GM21737 (cell line): ENCODE measurements around the gene GJB3.
"Not testable (repeated sequence)": the region's sequence is repeated elsewhere in the genome, so short reads cannot be mapped to it uniquely, and the experiment has no call there.

ENCODE experiments used
- ATAC-seq: cut with Tn5 transposase; IDR thresholded peaks from one replicate; pipeline ENCODE4 v1.9.1; 2021; ENCODE audit warnings: mild to moderate bottlenecking, moderate library complexity; ENCODE audit not compliant: unreplicated experiment

The GJB3 gene

DNA sequence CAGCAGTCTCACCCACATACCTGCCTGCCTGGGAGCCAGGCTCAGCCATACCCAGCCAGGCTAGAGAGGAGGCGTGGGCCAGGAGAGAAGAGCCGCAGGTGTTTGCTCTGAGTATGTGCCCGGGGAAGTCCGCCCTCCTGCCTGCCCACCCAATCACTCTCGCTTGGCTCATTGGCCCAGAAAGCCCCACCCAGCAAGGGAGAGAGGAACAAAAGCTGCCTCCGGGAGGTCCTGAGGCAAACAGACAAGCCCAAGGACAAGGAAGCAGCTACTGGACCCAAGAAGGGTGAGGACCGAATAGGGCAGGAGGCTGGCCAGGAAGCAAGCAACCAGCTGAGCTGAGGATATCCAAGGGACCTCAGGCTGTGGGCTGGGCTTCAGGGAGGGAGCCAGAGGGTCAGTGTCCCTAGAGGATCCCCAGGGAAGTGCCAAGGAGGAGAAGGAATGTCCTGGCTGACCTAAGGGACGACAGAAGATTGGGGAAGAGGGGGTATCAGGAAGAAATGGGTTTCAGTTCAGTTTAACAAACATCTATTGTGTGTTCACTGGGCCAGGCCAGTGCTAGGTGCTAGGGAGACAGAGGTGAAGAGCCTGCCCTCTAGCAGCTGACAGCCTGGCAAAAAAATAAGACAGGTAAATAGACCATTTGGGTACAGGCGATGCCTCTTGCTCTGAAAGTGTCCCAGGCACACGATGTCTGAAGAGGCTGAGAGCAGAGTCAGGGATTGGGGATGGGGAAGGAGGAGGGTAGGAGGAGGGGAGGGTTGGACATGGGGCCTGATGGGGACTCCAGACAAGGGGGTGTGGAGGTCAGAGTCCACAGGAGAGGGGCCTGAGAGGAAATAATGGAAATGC, 21.3 kb upstream of the GJB3 start, which contains the start of gene GJB4:
TSS of gene GJB4 (plus strand) at position 238 of the 855 bp plus-strand sequence. CDS start 1,515 bp downstream, outside the sequence.
- ATAC-seq = no peak

DNA sequence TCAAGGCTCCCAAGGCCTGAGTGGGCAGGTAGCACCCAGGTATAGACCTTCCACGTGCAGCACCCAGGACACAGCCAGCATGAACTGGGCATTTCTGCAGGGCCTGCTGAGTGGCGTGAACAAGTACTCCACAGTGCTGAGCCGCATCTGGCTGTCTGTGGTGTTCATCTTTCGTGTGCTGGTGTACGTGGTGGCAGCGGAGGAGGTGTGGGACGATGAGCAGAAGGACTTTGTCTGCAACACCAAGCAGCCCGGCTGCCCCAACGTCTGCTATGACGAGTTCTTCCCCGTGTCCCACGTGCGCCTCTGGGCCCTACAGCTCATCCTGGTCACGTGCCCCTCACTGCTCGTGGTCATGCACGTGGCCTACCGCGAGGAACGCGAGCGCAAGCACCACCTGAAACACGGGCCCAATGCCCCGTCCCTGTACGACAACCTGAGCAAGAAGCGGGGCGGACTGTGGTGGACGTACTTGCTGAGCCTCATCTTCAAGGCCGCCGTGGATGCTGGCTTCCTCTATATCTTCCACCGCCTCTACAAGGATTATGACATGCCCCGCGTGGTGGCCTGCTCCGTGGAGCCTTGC, 19.7 kb upstream of the GJB3 start:
- ATAC-seq = no peak

DNA sequence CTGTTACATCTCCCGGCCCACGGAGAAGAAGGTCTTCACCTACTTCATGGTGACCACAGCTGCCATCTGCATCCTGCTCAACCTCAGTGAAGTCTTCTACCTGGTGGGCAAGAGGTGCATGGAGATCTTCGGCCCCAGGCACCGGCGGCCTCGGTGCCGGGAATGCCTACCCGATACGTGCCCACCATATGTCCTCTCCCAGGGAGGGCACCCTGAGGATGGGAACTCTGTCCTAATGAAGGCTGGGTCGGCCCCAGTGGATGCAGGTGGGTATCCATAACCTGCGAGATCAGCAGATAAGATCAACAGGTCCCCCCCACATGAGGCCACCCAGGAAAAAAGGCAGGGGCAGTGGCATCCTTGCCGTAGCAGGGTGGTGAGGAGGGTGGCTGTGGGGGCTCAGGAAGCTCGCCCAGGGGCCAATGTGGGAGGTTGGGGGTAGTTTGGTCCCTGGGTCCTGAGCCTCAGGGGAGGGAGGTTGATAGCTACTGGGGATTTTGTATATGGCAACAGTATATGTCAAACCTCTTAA, 19.2 kb upstream of the GJB3 start:
- no peak for ATAC-seq

DNA sequence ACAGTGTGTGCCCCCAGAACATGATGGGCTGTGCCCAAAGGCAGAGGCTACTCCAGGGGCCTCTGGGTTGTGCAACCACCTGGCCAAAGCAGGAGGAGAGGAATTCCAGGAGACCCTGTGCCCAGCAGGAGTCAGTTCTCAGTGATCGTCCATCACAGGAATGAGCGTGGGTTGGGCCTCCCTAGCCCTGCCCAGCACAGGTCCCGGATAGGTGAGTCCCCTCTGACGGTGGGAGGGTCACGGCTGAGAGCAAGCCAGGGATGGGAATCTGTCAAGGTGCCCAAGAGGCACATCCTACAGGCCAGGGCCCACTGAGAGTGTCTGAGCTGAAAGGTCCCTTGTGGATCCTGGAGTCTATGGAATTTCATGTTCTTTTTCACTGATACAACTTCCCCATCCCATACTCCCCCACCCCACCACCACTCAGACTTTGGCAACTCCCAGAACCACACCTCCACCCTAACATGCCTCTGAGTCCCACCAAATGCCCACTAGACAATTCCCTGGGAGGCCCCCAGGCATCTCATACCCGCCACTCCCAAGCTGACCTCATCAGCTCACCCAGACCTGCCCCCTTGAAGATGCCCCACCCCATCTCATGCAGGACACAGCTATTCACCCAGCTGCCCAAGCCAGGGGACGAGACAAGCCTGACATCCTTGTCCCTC, 18.4 kb upstream of the GJB3 start:
- no peak for ATAC-seq

DNA sequence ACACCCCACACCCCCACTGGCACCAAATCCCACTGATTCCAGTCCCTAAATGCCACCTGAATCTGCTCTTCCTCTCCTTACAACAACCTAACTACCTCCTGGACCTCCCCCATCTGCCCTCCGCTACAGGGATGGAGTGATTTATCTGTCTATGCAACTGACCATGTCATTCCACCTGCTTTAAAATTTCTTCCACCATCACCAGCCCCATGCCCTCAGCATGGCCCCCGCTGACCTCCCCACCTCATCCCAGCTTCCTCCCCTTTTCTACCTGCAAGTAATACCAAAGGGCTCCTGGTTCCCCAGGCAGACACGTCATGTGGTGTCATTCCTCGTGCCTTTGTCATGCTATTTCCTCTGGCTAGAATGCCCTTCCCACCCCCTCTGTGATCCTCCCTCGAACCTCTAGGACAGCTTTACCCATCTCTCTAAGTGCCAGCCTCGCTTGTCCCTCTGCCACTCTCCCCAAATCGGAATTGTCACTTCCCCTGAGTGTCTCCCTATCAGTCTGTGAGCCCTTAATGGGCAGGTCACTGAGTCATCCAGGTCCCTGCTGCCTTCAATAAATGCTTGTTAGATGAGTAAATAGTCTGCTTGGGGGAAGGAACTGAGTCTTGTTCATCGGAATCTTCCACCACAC, 17.8 kb upstream of the GJB3 start:
- no peak for ATAC-seq

DNA sequence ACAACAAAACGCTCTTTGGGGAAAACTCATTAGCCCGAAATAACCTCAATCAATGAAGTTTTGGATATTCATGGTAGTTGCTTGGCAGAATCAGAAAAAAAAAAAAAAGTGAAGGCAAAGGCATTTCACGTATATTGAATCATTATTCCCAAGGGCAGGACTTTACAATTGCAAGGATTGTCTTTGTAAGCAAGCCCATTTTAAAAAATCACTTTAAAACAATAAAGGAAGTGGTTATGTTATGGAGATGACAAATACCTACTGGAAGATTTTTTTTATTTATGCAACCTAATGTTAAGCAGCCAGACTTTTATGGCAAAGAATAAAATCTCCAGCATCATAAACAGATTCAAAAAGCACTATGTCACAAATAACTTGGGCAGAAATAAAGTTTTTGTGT, 12.2 kb upstream of the GJB3 start:
- ATAC-seq = no peak

DNA sequence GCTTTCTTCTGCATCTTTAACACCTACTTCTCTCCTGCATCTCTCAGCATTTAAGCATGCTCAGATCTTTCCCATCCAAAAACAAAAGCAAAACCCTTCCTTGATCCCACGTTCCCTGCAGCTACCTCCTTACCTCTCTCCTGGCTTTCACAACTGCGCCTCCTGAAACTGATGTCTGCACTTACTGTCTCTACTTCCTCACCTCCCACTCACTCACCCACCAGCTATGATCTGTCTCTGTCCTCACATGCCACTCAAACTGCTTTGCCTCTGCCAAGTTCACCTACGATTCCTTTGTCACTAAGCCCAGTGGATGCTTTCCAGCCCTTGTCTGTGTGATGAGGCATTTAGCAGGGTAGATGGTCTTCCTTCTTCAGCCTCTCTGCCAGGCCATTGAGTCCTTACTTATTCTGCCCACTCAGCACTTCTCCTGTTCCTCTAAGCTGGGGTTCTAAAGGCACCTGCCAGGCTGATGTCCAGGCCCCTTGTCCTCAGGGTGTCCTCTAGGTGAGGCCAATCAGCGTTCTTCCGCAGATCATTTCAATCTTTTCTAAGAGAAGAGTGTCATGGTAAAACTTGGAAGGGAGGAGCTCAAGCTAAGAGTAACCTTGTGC, 10.0 kb upstream of the GJB3 start:
- no peak for ATAC-seq

DNA sequence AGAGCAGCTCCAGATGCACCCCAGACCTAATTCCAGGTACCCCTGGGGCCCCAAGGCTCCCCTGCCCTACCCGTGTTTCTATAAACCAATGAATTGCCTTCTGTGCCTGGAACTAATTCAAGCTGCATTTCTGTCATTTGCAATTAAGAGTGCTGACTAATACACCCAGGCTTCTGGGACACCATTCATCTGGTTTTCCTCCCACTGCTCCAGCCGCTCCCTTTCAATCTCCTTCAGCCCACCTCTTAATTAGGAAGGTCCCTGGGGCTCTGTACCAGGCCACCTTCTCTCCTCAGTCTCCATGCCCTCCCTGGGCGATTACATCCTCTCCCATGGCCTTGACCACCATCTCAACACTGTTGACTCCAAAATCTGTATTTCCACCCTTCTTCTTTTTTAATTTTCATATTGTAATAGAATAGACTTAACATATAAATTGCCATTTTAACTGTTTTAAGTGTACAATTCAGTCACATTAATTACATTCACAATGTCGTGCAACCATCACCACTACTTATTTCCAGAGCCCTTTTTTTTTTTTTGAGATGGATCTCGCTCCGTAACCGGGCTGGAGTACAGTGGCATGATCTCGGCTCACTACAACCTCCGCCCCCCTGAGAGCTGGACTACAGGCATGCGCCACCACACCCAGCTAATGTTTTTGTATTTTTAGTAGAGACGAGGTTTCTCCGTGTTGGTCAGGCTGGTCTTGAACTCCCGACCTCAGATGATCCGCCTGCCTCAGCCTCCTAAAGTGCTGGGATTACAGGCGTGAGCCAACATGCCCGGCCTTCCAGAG, 9.2 kb upstream of the GJB3 start:
- ATAC-seq = no peak

DNA sequence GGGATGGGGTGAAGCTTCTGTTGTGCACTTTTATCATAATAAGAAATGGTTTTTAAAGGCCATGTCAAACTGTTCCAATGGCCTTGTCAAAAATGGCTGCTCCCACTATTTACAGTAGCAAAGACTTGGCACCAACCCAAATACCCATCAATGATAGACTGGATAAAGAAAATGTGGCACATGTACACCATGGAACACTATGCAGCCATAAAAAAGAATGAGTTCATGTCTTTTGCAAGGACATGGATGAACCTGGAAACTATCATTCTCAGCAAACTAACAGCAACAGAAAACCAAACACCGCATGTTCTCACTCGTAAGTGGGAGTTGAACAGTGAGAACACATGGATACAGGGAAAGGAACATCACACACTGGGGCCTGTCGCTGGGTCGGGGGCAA, 7.9 kb upstream of the GJB3 start:
- not testable (repeated sequence) for ATAC-seq

DNA sequence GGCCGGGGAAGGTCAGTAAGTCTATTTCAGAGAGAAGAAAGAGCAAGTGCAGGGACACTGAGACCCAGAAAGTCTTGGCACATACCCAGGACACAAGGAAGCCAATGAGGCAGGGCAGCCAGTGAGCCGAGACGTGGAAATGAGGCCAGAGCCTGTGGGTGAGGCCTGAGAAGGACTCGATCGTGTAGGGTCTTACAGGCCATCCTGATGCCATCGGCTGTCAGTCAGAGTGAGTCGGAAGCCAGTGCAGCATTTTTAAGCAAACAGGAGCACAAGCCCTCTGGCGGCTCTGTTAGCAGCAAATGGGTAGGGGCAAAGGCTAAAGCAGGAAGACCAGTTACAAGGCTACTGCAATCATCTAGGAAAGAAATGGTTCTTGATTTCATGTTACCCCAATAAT, 6.1 kb upstream of the GJB3 start:
- ATAC-seq = no peak

DNA sequence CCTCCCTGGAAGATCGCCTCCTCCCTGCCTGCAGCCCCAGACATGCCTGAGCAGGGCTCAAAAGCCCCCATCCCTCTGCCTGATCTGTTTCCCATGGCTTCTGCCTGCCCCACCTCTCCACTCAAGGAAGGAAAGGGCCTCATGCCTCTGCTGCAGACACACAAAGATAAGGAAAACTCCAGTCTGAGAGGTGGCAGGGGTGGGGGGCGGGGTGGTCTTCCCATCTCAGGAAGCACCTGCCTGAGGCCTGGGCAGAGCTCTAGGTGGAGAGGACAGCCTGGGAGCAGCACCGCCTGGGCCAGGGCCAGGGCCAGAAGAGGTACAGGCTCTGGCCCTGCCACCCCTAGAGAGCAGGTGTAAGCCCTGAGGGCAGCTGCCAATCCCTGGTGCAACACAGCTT, 4.1 kb upstream of the GJB3 start:
- no peak for ATAC-seq

DNA sequence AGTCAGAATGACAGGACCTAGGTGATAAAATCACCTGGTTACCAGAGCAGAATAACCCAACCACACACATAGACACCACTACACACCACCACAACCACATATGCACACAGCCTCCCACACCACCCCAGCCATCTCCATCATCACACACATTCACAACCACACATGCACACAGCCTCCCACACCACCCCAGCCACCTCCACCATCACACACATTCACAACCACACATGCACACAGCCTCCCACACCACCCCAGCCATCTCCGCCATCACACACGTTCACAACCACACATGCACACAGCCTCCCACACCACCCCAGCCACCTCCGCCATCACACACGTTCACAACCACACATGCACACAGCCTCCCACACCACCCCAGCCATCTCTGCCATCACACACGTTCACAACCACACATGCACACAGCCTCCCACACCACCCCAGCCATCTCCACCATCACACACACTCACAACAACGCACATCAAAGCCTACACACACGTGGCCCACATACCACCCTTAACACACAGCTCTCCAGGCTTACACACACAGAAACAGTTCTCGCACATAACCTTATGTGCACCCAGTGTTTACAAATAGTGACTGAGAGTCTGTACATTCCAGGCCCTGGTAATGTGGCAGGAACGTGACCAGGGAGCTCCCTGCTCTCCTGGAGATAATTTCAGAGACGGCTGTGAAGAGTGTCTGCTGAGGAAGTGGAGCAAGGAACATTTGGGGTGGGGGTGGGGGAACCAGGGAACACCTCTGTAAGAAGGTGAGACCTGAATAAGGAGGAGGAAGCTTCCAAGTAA, 3.3 kb upstream of the GJB3 start:
- no peak for ATAC-seq

DNA sequence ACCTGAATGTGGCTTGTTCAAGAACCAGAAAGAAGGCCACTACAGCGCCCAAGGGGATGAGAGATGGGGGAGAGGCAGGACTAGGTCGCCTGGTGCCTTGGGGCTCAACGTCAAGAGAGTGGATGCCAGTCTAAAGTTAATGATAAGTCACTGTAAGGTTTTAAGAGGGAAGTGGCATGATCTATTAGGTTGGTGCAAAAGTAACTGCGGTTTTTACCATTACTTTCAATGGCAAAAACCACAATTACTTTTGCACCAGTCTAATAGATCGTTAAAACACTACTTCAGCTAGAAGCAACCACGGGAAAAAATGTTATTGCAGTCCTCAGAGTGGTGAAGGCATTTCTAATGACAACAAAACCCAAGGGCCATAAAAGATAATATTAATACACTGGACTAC, 2.6 kb upstream of the GJB3 start:
- ATAC-seq = no peak

DNA sequence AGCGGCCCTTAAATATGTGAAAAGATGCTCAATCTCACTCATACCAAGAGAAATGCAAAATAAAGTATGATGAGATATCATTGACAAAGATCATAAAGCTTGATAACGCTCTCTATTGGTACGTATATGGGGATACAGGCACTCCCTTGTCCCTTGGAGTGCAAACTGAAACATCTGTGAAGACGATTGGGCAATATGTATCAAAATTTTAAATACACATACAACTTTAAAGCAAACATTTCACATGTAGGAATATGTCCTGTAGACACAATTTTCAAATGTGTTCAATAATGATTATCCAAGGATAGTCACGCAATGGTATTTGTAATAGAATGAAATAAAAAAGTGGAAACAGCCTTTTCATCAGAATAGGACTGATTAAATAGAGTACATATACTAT, 2.0 kb upstream of the GJB3 start:
- ATAC-seq = no peak

DNA sequence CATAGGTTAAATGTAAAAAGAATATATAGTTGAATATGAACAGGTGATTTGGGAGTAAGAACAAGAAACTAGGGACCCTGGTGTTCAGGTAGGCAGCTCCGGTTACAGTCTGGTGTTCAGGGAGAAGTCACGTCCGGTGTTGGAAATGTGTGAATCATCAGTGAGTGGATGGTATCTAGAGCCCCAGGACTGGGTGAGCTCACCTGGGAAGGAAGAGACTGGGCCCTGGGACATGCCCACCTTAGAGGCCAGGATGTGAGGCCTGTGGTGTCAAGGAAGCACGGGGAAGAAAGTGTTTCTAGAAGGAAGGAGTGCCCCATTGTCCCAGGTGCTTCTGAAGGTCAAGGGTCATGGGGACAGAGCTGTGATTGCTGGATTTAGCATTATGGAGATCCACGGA, 1.5 kb upstream of the GJB3 start:
- no peak for ATAC-seq

DNA sequence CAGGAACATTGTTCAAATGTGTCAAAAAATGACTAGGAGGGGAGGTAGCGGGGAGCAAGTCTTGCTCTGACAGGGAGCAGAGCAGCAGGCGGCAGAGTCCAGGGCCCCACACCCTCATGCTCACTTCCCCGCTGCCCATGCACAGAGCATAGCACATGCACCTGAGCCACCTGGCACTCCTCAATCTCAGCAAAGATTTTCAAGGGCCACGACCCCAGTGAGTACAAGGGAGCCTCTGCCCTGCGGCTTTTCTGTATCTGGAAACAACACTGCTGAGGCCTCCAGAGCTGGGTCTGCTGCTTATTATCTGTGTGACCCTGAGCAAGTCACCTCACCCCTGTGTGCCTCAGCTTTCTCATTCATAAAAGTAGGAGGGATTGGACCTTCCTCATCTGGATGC, 1.1 kb upstream of the GJB3 start:
- no peak for ATAC-seq

DNA sequence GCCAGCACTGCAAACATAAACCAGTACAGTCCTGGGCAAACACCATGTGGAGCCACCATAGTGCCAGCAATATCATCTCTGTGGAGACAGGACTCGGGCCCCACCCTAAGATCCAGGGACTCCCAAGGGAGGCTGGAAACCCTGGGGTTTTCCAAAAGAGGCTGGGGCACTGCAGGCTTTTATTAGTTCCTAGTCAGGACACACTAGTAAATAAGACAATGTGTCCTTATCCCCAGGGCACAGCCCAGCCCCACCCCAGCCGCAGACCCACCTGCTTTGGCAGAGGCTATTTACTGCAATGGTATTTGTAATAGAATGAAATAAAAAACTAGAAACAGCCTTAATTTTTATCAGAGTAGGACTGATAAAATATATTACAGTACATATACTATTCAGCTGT, 486 bp upstream of the GJB3 start:
- no peak for ATAC-seq

DNA sequence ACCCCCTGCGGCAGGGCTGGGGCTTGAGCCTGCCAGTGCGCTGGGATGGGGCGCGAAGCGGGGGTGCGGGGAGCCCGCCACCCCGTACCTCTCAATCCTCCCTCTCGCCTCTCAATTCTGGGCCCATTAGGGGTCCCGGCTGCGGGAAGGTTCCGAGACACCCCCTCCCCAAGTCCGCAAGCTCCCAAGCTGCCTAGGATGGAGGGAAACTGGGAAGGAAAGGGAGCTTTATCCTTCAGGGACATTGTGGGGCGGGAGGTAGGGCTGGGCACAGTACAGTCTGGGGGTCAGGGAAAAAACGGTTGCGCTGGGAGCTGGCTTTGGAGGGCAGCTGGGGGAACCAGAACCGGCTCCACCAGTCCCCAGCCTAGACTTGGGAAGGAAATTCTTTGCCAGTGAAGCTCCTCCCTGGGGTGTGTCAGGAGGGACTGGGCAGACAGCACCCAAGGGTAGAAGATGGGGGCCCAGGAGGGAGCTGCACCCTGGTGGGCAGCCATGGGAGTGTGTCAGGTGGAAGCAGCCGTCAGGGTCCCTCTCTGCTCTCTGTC, 904 bp downstream of the GJB3 start:
- no peak for ATAC-seq

DNA sequence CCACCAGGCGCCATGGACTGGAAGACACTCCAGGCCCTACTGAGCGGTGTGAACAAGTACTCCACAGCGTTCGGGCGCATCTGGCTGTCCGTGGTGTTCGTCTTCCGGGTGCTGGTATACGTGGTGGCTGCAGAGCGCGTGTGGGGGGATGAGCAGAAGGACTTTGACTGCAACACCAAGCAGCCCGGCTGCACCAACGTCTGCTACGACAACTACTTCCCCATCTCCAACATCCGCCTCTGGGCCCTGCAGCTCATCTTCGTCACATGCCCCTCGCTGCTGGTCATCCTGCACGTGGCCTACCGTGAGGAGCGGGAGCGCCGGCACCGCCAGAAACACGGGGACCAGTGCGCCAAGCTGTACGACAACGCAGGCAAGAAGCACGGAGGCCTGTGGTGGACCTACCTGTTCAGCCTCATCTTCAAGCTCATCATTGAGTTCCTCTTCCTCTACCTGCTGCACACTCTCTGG, 3.8 kb downstream of the GJB3 start:
- no peak for ATAC-seq
